ENCODE results near the gene SPTBN1.
"Not testable (repeated sequence)": the region's sequence is repeated elsewhere in the genome, so short reads cannot be mapped to it uniquely, and the experiment has no call there.

Gene SPTBN1

GRCh38 chr2:54524226-54524991, 68.3 kb downstream of the SPTBN1 start:
- DNase-seq (ENCODE audit: low read depth in 1 of 2, low spot score in 1 of 2) = no peak

- no peak for DNase-seq (ENCODE audit: low read depth in 1 of 2, low spot score in 1 of 2)
These were observed 69.2 kb downstream of the SPTBN1 start for GRCh38 chr2:54525321-54525720.

DNA sequence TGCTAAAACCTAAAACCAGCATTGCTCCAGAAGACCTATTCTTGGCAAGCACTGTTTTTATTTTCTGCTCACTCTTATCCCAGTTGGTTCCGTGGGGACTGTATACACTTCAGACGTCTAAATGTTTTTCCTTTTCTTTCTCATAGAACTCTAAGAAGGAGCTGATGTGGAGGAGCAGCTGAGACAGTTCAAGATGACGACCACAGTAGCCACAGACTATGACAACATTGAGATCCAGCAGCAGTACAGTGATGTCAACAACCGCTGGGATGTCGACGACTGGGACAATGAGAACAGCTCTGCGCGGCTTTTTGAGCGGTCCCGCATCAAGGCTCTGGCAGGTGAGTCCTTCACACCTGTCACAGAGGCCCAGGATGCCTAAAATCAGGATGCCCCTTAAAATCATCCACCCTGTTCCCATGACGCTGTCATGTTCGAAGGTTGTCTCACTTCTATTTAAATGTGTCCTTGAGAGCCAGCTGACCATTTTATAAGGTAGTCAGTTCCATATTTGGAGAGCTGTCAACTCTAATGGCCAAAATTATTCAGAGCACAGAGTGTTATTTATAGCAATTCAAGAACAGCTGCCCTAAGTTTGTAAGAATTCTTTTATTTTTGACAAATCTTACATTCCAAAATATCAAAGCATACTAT, 70.2 kb downstream of the SPTBN1 start:
- DNase-seq (ENCODE audit: low read depth in 1 of 2, low spot score in 1 of 2) = no peak

DNA sequence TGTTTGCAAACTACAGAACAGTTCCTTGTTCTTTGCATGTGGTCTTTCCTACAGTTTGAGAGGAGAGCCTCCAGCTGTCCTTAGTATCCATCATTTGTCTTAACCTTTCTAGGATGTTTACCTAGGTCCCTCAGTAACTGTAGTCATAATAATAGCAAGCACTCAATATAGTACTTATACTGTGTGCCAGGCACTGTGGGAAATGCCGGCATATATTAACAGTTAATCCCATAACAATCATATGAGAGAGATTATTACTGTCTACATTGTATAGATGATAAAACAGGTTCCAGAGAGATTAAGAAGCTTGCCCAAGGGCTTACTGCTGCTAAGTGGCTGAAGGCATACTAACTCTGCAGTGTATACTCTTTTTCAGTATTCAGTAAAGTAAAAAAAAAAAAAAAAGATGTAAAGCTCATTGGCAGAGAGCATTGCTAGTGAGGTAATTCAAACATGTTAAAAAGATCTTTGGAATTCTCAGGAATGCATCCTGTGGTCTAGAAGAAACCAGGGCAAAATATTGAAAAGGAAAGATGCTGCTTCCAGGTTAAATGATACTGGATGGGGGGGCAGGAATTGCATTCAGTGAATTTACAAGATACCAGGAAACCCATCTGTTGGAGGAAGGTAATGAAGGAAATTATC, 72.3 kb downstream of the SPTBN1 start:
- no peak for DNase-seq (ENCODE audit: low read depth in 1 of 2, low spot score in 1 of 2)

- DNase-seq (ENCODE audit: low read depth in 1 of 2, low spot score in 1 of 2) = not testable (repeated sequence)
These were observed 73.4 kb downstream of the SPTBN1 start for GRCh38 chr2:54529518-54529917.

DNA sequence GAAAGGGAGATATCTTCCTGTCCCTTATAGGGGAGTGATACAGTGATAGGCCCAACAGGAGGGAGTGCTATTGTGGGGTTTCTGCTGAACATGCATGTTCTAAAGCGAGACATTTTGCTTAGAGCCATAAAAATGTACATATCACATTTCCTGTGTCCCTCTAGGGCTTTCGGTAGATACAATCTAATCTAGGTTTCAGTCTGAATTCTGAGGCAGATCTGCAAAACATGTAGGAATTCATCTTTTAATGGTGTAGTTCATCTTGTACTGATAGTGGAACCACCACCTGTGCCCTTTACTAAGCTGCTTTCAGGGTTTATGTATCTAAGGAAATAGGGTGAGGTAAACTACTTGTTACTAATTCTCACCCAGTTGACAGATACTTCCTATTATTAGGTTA, 73.8 kb downstream of the SPTBN1 start:
- DNase-seq (ENCODE audit: low read depth in 1 of 2, low spot score in 1 of 2) = no peak

GRCh38 chr2:54531558-54531957, 75.4 kb downstream of the SPTBN1 start:
- no peak for DNase-seq (ENCODE audit: low read depth in 1 of 2, low spot score in 1 of 2)

- no peak for DNase-seq (ENCODE audit: low read depth in 1 of 2, low spot score in 1 of 2)
These were observed 78.1 kb downstream of the SPTBN1 start for GRCh38 chr2:54534221-54534620.

GRCh38 chr2:54534625-54535024, 78.5 kb downstream of the SPTBN1 start:
- no peak for DNase-seq (ENCODE audit: low read depth in 1 of 2, low spot score in 1 of 2)

DNA sequence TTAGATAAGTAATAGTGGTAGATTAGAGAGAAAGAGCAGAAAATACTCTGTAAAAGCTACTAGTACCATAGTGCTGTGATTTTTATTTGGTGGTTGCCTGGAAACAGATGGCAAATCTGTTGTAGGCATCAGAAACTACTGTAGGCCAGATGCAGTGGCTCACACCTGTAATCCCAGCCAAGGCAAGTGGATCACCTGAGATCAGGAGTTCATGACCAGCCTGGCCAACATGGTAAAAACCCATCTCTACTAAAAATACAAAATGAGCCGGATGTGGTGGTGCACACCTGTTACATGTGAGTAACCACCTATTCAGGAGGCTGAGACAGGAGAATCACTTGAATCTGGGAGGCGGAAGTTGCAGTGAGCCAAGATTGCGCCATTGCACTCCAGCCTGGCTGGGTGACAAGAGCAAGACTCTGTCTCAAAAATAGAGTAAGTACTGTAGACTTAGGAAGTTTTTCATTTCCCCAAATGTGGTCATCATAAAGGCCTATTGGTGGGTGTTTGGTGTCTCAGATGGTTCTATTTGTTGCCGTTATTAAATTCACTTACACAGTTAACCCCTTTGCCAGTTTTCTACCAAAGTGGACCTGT, 79.6 kb downstream of the SPTBN1 start:
- DNase-seq (ENCODE audit: low read depth in 1 of 2, low spot score in 1 of 2) = no peak

GRCh38 chr2:54536720-54537119, 80.6 kb downstream of the SPTBN1 start:
- no peak for DNase-seq (ENCODE audit: low read depth in 1 of 2, low spot score in 1 of 2)

DNA sequence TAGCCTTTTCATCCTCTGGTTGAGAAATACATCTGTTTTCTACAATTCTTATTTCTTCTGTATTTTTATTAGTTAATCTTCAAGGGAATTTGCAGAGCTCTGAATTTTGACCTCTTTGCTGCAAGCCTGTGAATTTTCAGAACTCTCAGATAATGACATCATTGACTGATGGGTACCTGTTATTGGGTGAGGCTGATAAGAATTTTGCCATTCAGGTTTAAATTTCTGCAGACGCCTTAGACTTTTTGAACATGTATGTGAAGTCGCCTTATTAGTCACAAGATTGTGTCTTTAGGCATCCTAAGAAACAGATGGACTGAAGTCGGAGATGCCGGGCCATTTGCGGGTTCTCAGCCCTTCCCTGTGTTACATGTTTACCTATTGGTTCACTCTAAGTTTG, 82.4 kb downstream of the SPTBN1 start:
- DNase-seq (ENCODE audit: low read depth in 1 of 2, low spot score in 1 of 2) = no peak

- DNase-seq (ENCODE audit: low read depth in 1 of 2, low spot score in 1 of 2) = no peak
These were observed 83.6 kb downstream of the SPTBN1 start for GRCh38 chr2:54539683-54540082.

- DNase-seq (ENCODE audit: low read depth in 1 of 2, low spot score in 1 of 2) = no peak
These were observed 84.1 kb downstream of the SPTBN1 start for GRCh38 chr2:54540194-54540593.

- DNase-seq (ENCODE audit: low read depth in 1 of 2, low spot score in 1 of 2) = no peak
These were observed 85.9 kb downstream of the SPTBN1 start for GRCh38 chr2:54541995-54542394.

DNA sequence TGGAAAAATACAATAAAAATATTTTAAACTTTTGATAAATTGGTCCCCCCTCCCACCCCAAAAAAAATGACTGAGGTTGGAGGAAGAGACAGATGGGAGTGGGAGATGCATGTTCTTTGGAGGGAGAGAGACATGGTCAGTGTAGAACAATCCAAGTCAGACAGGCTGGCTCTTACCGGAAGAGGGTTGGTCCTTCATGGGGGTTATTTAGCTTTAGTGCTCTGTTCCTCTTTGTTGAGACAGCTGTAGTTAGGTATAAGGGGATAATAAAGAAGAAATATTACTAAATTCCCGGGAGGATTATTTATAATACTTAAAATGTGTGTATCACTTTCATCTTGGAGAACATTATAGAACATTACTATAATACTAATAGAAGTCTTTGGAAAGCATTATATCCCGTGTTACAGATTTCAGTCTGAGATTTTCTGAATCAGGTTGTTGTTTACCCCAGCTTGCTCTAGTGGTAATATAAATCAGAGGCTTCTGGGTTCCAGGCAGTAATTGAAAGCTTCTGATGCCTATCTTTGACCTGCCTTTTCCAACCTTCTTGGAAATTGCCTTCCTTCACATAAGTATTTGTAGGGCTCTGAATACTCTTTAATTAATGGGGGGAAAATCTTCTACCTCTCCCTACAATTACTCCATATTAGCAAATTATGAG, 87.7 kb downstream of the SPTBN1 start:
- no peak for DNase-seq (ENCODE audit: low read depth in 1 of 2, low spot score in 1 of 2)

DNA sequence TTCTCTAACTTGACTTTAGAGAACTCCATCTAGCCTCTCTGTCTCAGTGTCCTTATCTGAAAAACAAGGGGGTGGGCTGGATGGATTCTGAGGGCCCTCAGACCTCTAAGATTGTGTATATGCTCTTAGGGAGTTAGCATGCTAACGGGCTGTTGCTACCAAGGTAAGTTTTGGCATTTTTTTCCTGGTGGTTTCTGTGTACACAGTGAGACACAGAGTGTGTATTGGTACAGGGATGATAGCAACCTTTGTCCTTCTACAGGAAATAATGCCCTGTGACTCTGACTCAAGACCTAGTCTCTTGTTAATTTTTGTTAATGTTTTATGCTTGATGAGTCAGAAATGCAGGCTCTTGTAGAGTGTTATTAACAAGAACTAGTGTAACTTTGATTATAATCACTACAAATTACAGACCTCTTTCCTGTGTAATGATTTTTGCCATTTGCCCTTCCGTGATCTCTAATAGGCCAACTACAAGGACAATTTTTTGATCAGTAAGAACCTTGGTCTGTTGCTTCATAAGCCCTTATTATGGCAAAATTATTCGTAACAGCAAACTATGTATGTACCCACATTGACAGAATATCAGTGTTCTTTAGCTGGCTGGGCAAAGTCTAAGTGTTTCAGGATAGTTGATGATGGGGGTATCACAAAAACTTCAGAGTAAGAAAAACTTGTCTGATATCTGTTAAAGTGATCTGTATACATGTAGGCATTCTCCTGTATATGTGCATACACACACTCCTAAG, 89.7 kb downstream of the SPTBN1 start:
- no peak for DNase-seq (ENCODE audit: low read depth in 1 of 2, low spot score in 1 of 2)

- no peak for DNase-seq (ENCODE audit: low read depth in 1 of 2, low spot score in 1 of 2)
These were observed 90.4 kb downstream of the SPTBN1 start for GRCh38 chr2:54546518-54546917.

- no peak for DNase-seq (ENCODE audit: low read depth in 1 of 2, low spot score in 1 of 2)
These were observed 91.0 kb downstream of the SPTBN1 start for GRCh38 chr2:54546923-54547720.

- DNase-seq (ENCODE audit: low read depth in 1 of 2, low spot score in 1 of 2) = no peak
These were observed 93.3 kb downstream of the SPTBN1 start for GRCh38 chr2:54549430-54549829.
